RWPE2 (cell line): Measurements from ENCODE around the gene BRAF.

ENCODE experiments used
- ATAC-seq: fragments of 200-7000 bp; cut with Tn5 transposase; 3 replicates; pipeline ENCODE4 v1.9.1; 2021; ENCODE audit warnings: low read depth
- DNase-seq: peaks from one replicate; pipeline ENCODE4 v3.0.0-alpha.2; 2020; ENCODE audit warnings: low spot score
- H3K27ac ChIP-seq: fragments of 450-650 bp; 2 replicates; pipeline ENCODE4 v1.5.1; 2017; ENCODE audit warnings: mild to moderate bottlenecking; ENCODE audit not compliant: poor library complexity, severe bottlenecking
- H3K27me3 ChIP-seq: fragments of 250-450 bp; sonication (Bioruptor Pico); 2 replicates; pipeline ENCODE4 v1.5.1; 2021; ENCODE audit warnings: mild to moderate bottlenecking, moderate library complexity; ENCODE audit not compliant: insufficient read depth, poor library complexity, severe bottlenecking
- H3K36me3 ChIP-seq: fragments of 250-450 bp; sonication (Bioruptor Pico); 2 replicates; pipeline ENCODE4 v1.5.1; 2020; ENCODE audit warnings: low read depth, mild to moderate bottlenecking, moderate library complexity
- H3K4me1 ChIP-seq: fragments of 250-450 bp; sonication (Bioruptor Pico); 2 replicates; pipeline ENCODE4 v1.5.1; 2021; ENCODE audit warnings: mild to moderate bottlenecking, moderate library complexity; ENCODE audit not compliant: insufficient read depth, poor library complexity, severe bottlenecking
- H3K4me3 ChIP-seq: fragments of 250-450 bp; sonication (Bioruptor Pico); 2 replicates; pipeline ENCODE4 v1.5.1; 2021; ENCODE audit warnings: mild to moderate bottlenecking, moderate library complexity; ENCODE audit not compliant: severe bottlenecking
- H3K9me3 ChIP-seq: fragments of 250-450 bp; sonication (Bioruptor Pico); 2 replicates; pipeline ENCODE4 v1.5.1; 2021; ENCODE audit warnings: mild to moderate bottlenecking, moderate library complexity; ENCODE audit not compliant: severe bottlenecking
- CTCF ChIP-seq: fragments of 450-650 bp; IDR thresholded peaks from one replicate; pipeline ENCODE4 v1.5.1; 2017; ENCODE audit warnings: mild to moderate bottlenecking, moderate library complexity; ENCODE audit not compliant: poor library complexity, severe bottlenecking

Gene BRAF

GRCh38 chr7:140707132-140707531 lies 217.6 kb downstream of the BRAF start:
- no peak for TF ChIP-seq CTCF
- ATAC-seq (no peak), DNase-seq (no peak)
- Histone ChIP-seq H3K27me3 (no peaks in the 10 kb centered on the region), H3K4me3 (no peak overlapping the region), H3K9me3 (no peaks in the 10 kb centered on the region), H3K27ac (no peak overlapping the region), H3K36me3 (peaks cover 42% of the 10 kb centered on the region), H3K4me1 (no peaks in the 10 kb centered on the region)

- Histone ChIP-seq H3K36me3 (peaks cover 63% of the 10 kb centered on the region), H3K27ac (no peak overlapping the region)
- ATAC-seq: no peak
Measured at GRCh38 chr7:140704205-140704604, 220.5 kb downstream of the BRAF start.

GRCh38 chr7:140702774-140703173 lies 222.0 kb downstream of the BRAF start:
- H3K9me3 ChIP-seq: no peaks in the 10 kb centered on the region
- H3K36me3 ChIP-seq: peaks cover 60% of the 10 kb centered on the region
- no peak for DNase-seq
- ATAC-seq: no peak
- no peak overlapping the region for H3K4me3 ChIP-seq
- no peak overlapping the region for H3K27ac ChIP-seq
- H3K27me3 ChIP-seq: no peaks in the 10 kb centered on the region
- H3K4me1 ChIP-seq: peaks cover 5% of the 10 kb centered on the region
- TF ChIP-seq CTCF: no peak

More at GRCh38 chr7:140704205-140704604, 220.5 kb downstream of the BRAF start:
- Histone ChIP-seq H3K27me3 (no peaks in the 10 kb centered on the region), H3K9me3 (no peaks in the 10 kb centered on the region), H3K4me1 (no peaks in the 10 kb centered on the region), H3K4me3 (no peak overlapping the region)
- TF ChIP-seq CTCF: no peak
- no peak for DNase-seq

- H3K4me3 ChIP-seq: no peak overlapping the region
Measured at GRCh38 chr7:140698477-140698876, 226.3 kb downstream of the BRAF start.

More at GRCh38 chr7:140698477-140698876, 226.3 kb downstream of the BRAF start:
- no peak overlapping the region for H3K27ac ChIP-seq
- ATAC-seq: no peak
- no peak for DNase-seq
- peaks cover 8% of the 10 kb centered on the region for H3K4me1 ChIP-seq
- H3K9me3 ChIP-seq: no peaks in the 10 kb centered on the region
- peaks cover 30% of the 10 kb centered on the region for H3K36me3 ChIP-seq
- TF ChIP-seq CTCF: no peak
- H3K27me3 ChIP-seq: no peaks in the 10 kb centered on the region
